Erythroblast (primary cell): ENCODE results near the gene ANO10.

Source experiments
- GATA1 ChIP-seq: IDR thresholded peaks from 2 replicates; pipeline ENCODE4 v1.6.1; 2011; ENCODE audit warnings: low read depth, mild to moderate bottlenecking, control low read depth, low read length, moderate library complexity
- POLR2A ChIP-seq: IDR thresholded peaks from 2 replicates; pipeline ENCODE4 v1.6.1; 2011; ENCODE audit warnings: mild to moderate bottlenecking, low read length

- TF ChIP-seq POLR2A (no peak), GATA1 (no peak)
These were observed 11.2 kb upstream of the ANO10 start for GRCh38 chr3:43632986-43633385.
